Measurements from ENCODE around the gene SULT2B1.

SULT2B1 gene

DNA sequence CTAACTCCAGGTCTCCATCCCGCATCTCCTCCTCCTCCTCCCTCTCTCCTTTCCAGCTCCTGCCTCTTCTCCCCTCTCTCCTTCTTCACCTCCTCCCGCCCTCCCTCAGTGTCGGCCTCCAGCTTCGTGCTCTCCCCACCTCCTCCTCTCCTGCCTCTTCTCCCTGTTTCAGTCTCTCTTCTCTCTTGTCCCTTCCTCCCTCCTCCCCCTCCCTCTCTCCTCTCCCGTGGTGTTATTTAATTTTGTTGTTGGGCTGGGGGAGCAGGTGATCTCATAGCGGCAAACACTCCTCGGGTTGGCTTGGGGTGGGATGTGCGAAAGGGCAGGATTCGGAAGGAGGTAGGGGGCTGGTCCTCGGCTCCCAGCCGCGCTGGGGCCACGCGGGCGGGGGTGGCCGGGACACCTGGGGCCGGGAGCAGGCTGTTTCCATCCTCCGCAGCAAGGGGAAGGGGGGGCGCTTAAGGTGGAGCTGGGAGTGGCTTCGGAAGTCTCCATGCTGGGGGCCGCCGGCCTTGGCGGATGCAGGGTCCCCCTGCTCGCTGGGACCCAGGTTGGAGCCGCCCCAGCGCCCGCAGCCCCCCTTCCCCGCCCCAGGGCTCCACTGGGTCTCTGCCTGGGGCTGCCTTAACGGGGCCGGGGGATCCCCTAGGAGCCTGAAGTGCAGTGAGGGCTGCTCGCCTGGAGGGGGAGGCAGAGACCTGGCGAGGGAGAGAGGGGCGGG lies 94.2 kb downstream of the SULT2B1 start, which contains the start of gene CA11:
Gene CA11 (minus strand): TSS at position 187 of the 721 bp plus-strand sequence. CDS start 555 bp downstream, outside the sequence.
- POLR2A ChIA-PET = interaction anchor here (0.6 to 1.0 kb wide), 2 partner anchors 27 to 38 kb away, joined by 5 read pairs; partner anchors contain the start of genes RPL18 and SPHK2
- peak; percentile 93 for DNase-seq (ENCODE audit: extremely low spot score)
- CTCF ChIA-PET = interaction anchor here (0.6 to 3.1 kb wide), 26 partner anchors 9 to 324 kb away, joined by 3 to 23 read pairs (median 4); partner anchors contain the start of genes DBP and HSD17B14
- TF ChIP-seq, protein P1, sequence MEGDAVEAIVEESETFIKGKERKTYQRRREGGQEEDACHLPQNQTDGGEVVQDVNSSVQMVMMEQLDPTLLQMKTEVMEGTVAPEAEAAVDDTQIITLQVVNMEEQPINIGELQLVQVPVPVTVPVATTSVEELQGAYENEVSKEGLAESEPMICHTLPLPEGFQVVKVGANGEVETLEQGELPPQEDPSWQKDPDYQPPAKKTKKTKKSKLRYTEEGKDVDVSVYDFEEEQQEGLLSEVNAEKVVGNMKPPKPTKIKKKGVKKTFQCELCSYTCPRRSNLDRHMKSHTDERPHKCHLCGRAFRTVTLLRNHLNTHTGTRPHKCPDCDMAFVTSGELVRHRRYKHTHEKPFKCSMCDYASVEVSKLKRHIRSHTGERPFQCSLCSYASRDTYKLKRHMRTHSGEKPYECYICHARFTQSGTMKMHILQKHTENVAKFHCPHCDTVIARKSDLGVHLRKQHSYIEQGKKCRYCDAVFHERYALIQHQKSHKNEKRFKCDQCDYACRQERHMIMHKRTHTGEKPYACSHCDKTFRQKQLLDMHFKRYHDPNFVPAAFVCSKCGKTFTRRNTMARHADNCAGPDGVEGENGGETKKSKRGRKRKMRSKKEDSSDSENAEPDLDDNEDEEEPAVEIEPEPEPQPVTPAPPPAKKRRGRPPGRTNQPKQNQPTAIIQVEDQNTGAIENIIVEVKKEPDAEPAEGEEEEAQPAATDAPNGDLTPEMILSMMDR (IDR thresholded peaks at IDR 0.05; ENCODE audit: control extremely low read depth, extremely low read depth, low read depth, missing control alignments) = peak; percentile 98

DNA sequence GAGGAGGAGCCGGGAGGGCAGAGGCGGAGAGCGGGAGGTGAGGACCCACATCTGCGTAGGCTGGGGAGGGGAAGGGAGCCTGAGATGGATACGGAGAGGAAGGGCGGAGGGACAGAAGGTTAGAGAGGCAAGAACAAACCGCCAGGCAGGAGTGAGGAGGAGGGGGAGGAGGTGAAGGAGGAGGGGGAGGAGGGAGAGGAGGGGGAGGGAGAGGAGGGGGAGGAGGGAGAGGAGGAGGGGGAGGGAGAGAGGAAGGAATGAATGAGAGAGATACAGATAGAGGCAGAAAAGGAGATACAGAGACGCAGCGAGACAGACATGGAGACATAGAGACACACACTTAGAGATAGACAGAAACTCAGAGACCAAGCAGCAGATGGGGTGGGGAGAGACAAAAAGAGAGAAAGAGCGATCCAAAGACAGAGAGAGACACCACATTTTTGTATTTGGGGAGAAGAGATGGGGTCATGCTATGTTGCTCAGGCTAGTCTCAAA lies 94.8 kb downstream of the SULT2B1 start:
- ChIA-PET CTCF (interaction anchor here (0.6 to 3.1 kb wide), 9 partner anchors 10 to 324 kb away, joined by 3 to 23 read pairs (median 5); partner anchors contain the start of genes DBP and HSD17B14), POLR2A (interaction anchor here (0.6 to 1.0 kb wide), 2 partner anchors 28 to 37 kb away, joined by 5 read pairs; partner anchors contain the start of genes RPL18 and SPHK2)
- TF ChIP-seq, protein P1 (IDR thresholded peaks at IDR 0.05; ENCODE audit: control extremely low read depth, extremely low read depth, low read depth, missing control alignments) = no peak
- no peak for DNase-seq (ENCODE audit: extremely low spot score)

DNA sequence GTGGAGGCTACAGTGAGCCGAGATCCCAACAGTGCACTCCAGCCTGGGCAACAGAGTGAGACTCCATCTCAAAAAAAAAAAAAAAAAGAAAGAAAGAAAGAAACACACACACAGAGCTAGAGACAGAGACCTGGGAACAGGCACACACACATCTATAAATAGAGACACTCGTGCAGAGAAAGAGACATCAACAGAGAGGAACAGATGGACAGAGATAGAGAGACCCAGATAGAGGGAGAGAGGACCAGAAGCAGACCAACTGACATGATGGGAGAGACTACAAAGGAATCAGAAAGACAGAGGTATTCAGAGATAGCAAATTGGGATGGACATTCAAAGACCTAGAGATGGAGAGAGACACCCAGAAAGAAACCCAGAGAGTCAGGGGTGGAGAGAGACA lies 96.2 kb downstream of the SULT2B1 start:
- CTCF ChIA-PET = interaction anchor here (1.4 kb wide), 1 partner anchor 8 kb away, joined by 3 read pairs; no protein-coding TSS in a partner anchor
- DNase-seq (ENCODE audit: extremely low spot score) = no peak
- POLR2A ChIA-PET = no interaction called here
- TF ChIP-seq, protein P1 (IDR thresholded peaks at IDR 0.05; ENCODE audit: control extremely low read depth, extremely low read depth, low read depth, missing control alignments) = no peak
